ENCODE measurements around the gene SKP1. TPM values are rescaled to one million over a fixed set of nuclear protein-coding genes. Genes with fewer than 3 reads are reported as not detected.

Gene SKP1
- total and polyA plus RNA-seq, 10 of the 15 experiments (the other 5 are each of a cell fraction or from before 2014, with no cell fraction given), result 100 to 1,686 (median 519) TPM

- ChIA-PET POLR2A (interaction anchor here (0.7 to 19.5 kb wide), 13 partner anchors 8 to 135 kb away, joined by 3 to 291 read pairs (median 7); partner anchors contain the start of gene TCF7), CTCF (interaction anchor here (0.5 to 24.1 kb wide), 20 partner anchors 8 to 302 kb away, joined by 3 to 792 read pairs (median 4); partner anchors contain the start of genes SKP1 and TCF7), RAD21 (ENCODE audit: unreplicated experiment) (interaction anchor here (0.6 to 12.6 kb wide), 21 partner anchors 8 to 112 kb away, joined by 3 to 200 read pairs (median 5); partner anchors contain the start of gene TCF7), SMC1A (ENCODE audit: uncharacterized antibody, unreplicated experiment) (interaction anchor here (0.8 to 21.6 kb wide), 13 partner anchors 8 to 251 kb away, joined by 3 to 441 read pairs (median 4); no protein-coding TSS in a partner anchor)
- peak overlapping the region; percentile 65 for H3K9ac ChIP-seq (ENCODE audit: control insufficient read depth, insufficient read depth, low read length)
- in situ Hi-C loops (cut with MboI), result loop anchor here (5.0 kb wide), 2 partner anchors 36 to 96 kb away; no protein-coding TSS in a partner anchor
- peaks cover 33 to 41% of the 10 kb centered on the region in 2 experiments for H3K36me3 ChIP-seq (ENCODE audit: control insufficient read depth in 2 of 2, insufficient read depth in 2 of 2, low read length in 1 of 2)
- H3K9me3 ChIP-seq (replicated peaks; ENCODE audit: control insufficient read depth, insufficient read depth, low read length), result no peaks in the 10 kb centered on the region
- peak overlapping the region; percentile 90 for H3K27ac ChIP-seq (ENCODE audit: control insufficient read depth, insufficient read depth)
- no peak overlapping the region for H3K4me3 ChIP-seq
- H3K27me3 ChIP-seq (replicated peaks in 1 of 2; ENCODE audit: control insufficient read depth in 2 of 2, insufficient read depth in 2 of 2, low read length in 1 of 2), result no peaks in the 10 kb centered on the region
- H3K4me2 ChIP-seq (ENCODE audit: control insufficient read depth, insufficient read depth), result peak overlapping the region; percentile 46
- BruUV-seq (replicated peaks), result no TSS peak
- peaks cover 61% of the 10 kb centered on the region for H3K4me1 ChIP-seq (ENCODE audit: control insufficient read depth, insufficient read depth, low read length)
- no peak overlapping the region for H2AFZ ChIP-seq (ENCODE audit: control insufficient read depth, low read depth, low read length)
- no peaks in the 10 kb centered on the region for H4K20me1 ChIP-seq (ENCODE audit: control insufficient read depth, insufficient read depth)
- 3% methylated on average over 3 of the region's 3 CpGs for WGBS (ENCODE audit: insufficient coverage, insufficient replicate concordance, low lambda C conversion rate, missing lambda C conversion rate)
- FAIRE-seq (peak; percentile 97), ATAC-seq (peak; percentile 80), DNase-seq (ENCODE audit: low read depth, low spot score) (peak; percentile 89)
- intact Hi-C loops (cut with micrococcal nuclease; ENCODE audit: unreplicated experiment), result loop anchor here (1.0 kb wide), 1 partner anchor 38 kb away; no protein-coding TSS in a partner anchor
- H3K79me2 ChIP-seq (ENCODE audit: control insufficient read depth, insufficient read depth, low read length), result peaks cover 23% of the 10 kb centered on the region
- peak; percentile 95 for TF ChIP-seq ZBED1 (IDR thresholded peaks at IDR 0.05; ENCODE audit: borderline replicate concordance)
- TF ChIP-seq, protein P1, sequence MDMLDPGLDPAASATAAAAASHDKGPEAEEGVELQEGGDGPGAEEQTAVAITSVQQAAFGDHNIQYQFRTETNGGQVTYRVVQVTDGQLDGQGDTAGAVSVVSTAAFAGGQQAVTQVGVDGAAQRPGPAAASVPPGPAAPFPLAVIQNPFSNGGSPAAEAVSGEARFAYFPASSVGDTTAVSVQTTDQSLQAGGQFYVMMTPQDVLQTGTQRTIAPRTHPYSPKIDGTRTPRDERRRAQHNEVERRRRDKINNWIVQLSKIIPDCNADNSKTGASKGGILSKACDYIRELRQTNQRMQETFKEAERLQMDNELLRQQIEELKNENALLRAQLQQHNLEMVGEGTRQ (IDR thresholded peaks at IDR 0.05; ENCODE audit: borderline replicate concordance, low read depth, low read length), result no peak; the same call in 1 of the 2 replicates
- TF ChIP-seq TCF12 (IDR thresholded peaks at IDR 0.05; ENCODE audit: low read depth, low read length), result peak; percentile 99
- peak; percentile 99 for TF ChIP-seq IRF4 (IDR thresholded peaks at IDR 0.05; ENCODE audit: low read depth, low read length)
- TF ChIP-seq RFX5 (IDR thresholded peaks at IDR 0.05; ENCODE audit: low read depth, low read length), result no peak
- TF ChIP-seq RB1 (IDR thresholded peaks at IDR 0.05; ENCODE audit: borderline replicate concordance), result no peak
- TF ChIP-seq ZNF592 (IDR thresholded peaks at IDR 0.05), result peak; percentile 20; the same call in 1 of the 2 replicates
- no peak for TF ChIP-seq SMARCA5 (IDR thresholded peaks at IDR 0.05)
- TF ChIP-seq PML (IDR thresholded peaks at IDR 0.05; ENCODE audit: low read length), result no peak
- TF ChIP-seq, protein P2, sequence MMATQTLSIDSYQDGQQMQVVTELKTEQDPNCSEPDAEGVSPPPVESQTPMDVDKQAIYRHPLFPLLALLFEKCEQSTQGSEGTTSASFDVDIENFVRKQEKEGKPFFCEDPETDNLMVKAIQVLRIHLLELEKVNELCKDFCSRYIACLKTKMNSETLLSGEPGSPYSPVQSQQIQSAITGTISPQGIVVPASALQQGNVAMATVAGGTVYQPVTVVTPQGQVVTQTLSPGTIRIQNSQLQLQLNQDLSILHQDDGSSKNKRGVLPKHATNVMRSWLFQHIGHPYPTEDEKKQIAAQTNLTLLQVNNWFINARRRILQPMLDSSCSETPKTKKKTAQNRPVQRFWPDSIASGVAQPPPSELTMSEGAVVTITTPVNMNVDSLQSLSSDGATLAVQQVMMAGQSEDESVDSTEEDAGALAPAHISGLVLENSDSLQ (IDR thresholded peaks at IDR 0.05), result peak; percentile 65
- no peak for TF ChIP-seq ZSCAN29 (IDR thresholded peaks at IDR 0.05)
- no peak for TF ChIP-seq CHD1 (IDR thresholded peaks at IDR 0.05; ENCODE audit: low read depth, low read length)
- TF ChIP-seq ESRRA (IDR thresholded peaks at IDR 0.05; ENCODE audit: low read length), result no peak
- no peak for TF ChIP-seq SPI1 (IDR thresholded peaks at IDR 0.05; ENCODE audit: borderline replicate concordance, insufficient read depth, low read depth, low read length)
- no peak for TF ChIP-seq HDAC6 (IDR thresholded peaks at IDR 0.05; ENCODE audit: unreplicated experiment)
- peak; percentile 73; the same call in 1 of the 2 replicates for TF ChIP-seq CHD2 (IDR thresholded peaks at IDR 0.05; ENCODE audit: borderline replicate concordance, low read depth, low read length)
Observed at GRCh38 chr5:134138416-134139376, 38.1 kb downstream of the SKP1 start.

Data from GM12878 (cell line).